22Rv1 (cell line): ENCODE data around the gene EHMT1.

Source experiments
- H3K27ac ChIP-seq: fragments of 450-650 bp; 2 replicates; pipeline ENCODE4 v1.5.1; 2017
- ZFX ChIP-seq: fragments of 450-650 bp; IDR thresholded peaks from 2 replicates; pipeline ENCODE4 v1.6.1; 2017; ENCODE audit warnings: antibody characterized with exemption, borderline replicate concordance
- TF ChIP-seq, protein P1 (sequence below): fragments of 450-650 bp; IDR thresholded peaks from 2 replicates; pipeline ENCODE4 v1.5.1; 2017; ENCODE audit warnings: mild to moderate bottlenecking

Gene EHMT1

GRCh38 chr9:137682428-137683105 is 63.8 kb downstream of the EHMT1 start:
- TF ChIP-seq, protein P1, sequence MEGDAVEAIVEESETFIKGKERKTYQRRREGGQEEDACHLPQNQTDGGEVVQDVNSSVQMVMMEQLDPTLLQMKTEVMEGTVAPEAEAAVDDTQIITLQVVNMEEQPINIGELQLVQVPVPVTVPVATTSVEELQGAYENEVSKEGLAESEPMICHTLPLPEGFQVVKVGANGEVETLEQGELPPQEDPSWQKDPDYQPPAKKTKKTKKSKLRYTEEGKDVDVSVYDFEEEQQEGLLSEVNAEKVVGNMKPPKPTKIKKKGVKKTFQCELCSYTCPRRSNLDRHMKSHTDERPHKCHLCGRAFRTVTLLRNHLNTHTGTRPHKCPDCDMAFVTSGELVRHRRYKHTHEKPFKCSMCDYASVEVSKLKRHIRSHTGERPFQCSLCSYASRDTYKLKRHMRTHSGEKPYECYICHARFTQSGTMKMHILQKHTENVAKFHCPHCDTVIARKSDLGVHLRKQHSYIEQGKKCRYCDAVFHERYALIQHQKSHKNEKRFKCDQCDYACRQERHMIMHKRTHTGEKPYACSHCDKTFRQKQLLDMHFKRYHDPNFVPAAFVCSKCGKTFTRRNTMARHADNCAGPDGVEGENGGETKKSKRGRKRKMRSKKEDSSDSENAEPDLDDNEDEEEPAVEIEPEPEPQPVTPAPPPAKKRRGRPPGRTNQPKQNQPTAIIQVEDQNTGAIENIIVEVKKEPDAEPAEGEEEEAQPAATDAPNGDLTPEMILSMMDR = no peak
- TF ChIP-seq ZFX = no peak
- no peak overlapping the region for H3K27ac ChIP-seq

GRCh38 chr9:137683262-137683864 is 64.6 kb downstream of the EHMT1 start:
- no peak for TF ChIP-seq ZFX
- TF ChIP-seq, protein P1 = no peak
- no peak overlapping the region for H3K27ac ChIP-seq

GRCh38 chr9:137685035-137685740 is 66.4 kb downstream of the EHMT1 start:
- TF ChIP-seq, protein P1 = no peak
- TF ChIP-seq ZFX = no peak
- H3K27ac ChIP-seq = no peak overlapping the region

DNA sequence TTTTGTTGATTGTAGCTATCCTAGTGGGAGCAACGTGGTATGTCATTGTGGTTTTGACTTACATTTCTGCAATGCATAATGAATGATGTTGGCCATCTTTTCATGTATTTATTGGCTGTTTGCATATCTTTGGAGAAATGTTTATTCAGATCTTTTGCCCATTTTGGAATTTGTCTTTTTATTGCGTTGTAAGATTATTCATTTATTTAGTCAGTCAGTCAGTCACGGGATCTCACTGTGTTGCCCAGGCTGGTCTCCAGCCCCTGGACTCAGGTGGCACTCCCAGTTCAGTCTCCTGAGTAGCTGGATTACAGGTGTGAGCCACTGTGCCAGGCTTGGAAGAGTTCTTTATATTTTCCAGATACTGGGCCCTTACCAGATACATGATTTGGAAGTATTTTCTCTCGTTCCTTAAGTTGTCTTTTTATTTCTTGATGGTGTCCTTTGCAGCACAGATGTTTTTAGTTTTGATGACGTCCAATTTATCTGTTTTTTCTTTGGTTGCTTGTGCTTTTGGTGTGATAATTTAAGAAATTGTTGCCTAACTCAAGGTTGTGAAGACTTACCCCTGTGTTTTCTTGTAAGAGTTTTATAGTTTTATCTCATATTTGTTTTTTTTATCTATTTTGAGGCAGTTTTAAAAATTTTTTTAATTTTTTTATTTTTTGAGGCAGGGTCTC is 67.1 kb downstream of the EHMT1 start:
- H3K27ac ChIP-seq = no peak overlapping the region
- no peak for TF ChIP-seq ZFX
- TF ChIP-seq, protein P1 = no peak

DNA sequence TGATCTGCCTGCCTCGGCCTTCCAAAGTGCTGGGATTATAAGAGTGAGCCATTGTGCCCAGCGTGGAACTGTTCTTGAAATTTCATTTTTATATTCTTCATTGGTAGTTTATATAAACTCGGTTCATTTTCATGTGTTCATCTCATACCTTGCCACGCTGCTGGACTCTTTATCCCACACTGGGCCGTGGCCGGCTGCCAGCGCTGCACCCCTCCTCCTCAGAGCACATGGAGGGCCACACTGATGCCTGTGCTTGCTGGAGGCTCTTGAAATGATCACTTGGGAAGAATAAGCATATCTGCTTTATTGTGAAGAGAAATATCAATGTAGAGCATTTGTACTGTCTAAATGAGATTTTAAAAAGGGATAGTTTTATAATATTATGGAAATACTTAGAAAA is 69.5 kb downstream of the EHMT1 start:
- no peak for TF ChIP-seq ZFX
- TF ChIP-seq, protein P1 = no peak

DNA sequence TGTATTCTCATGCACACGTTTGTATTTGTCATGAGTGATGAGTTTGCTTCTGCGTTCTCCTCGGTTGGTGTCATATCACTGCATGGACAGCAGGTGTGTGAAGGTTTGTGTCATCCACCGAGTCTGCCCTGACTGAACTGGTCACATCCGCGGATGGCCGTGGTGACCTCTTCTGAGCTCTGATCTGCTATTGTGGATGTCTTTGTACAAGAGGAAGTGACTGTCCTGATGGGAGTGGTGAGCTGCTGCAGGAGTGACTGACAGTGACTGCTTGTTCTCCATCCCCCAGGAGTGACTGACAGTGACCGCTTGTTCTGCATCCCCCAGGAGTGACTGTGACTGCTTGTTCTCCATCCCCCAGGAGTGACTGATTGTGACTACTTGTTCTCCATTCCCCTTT is 69.9 kb downstream of the EHMT1 start:
- TF ChIP-seq, protein P1 = no peak
- TF ChIP-seq ZFX = no peak
- H3K27ac ChIP-seq = no peak overlapping the region

More for the DNA sequence above, 69.5 kb downstream of the EHMT1 start:
- no peak overlapping the region for H3K27ac ChIP-seq
